ENCODE results near the gene ANKDD1B. TPM values are rescaled to one million over a fixed set of nuclear protein-coding genes. Genes with fewer than 3 reads are reported as not detected.

The ANKDD1B gene
- total and polyA plus RNA-seq, 4 donors: 1.3 to 9.4 (median 5.9) TPM

GRCh38 chr5:75584641-75585040, 26.6 kb upstream of the ANKDD1B start:
- H3K9me3 ChIP-seq (ENCODE audit: control insufficient read depth in 4 of 4, insufficient read depth in 3 of 4, low read length in 3 of 4): no peaks in the 10 kb centered on the region
- 84 to 91% methylated on average over 2 of the region's 2 CpGs for WGBS, 2 donors
- peaks cover 0 to 13% (median 4%) of the 10 kb centered on the region in 4 donors for H3K36me3 ChIP-seq (ENCODE audit: control insufficient read depth in 4 of 4, insufficient read depth in 4 of 4, low read length in 4 of 4)
- DNase-seq (no peak), ATAC-seq (ENCODE audit: insufficient read depth, low FRiP score) (no peak)
- H3K4me3 ChIP-seq: no peak overlapping the region
- H3K27me3 ChIP-seq (ENCODE audit: control insufficient read depth in 3 of 3, insufficient read depth in 3 of 3, low read length in 2 of 3): no peaks in the 10 kb centered on the region
- no peaks in the 10 kb centered on the region for H3K4me1 ChIP-seq (ENCODE audit: control insufficient read depth in 5 of 5, insufficient read depth in 5 of 5, low read length in 5 of 5)
- no peak overlapping the region for H3K27ac ChIP-seq (ENCODE audit: low read depth in 1 of 2, low read length in 1 of 2)
- no peak overlapping the region for H3K9ac ChIP-seq (ENCODE audit: insufficient read depth in 1 of 2, low read length in 2 of 2)
- TF ChIP-seq, protein P1, sequence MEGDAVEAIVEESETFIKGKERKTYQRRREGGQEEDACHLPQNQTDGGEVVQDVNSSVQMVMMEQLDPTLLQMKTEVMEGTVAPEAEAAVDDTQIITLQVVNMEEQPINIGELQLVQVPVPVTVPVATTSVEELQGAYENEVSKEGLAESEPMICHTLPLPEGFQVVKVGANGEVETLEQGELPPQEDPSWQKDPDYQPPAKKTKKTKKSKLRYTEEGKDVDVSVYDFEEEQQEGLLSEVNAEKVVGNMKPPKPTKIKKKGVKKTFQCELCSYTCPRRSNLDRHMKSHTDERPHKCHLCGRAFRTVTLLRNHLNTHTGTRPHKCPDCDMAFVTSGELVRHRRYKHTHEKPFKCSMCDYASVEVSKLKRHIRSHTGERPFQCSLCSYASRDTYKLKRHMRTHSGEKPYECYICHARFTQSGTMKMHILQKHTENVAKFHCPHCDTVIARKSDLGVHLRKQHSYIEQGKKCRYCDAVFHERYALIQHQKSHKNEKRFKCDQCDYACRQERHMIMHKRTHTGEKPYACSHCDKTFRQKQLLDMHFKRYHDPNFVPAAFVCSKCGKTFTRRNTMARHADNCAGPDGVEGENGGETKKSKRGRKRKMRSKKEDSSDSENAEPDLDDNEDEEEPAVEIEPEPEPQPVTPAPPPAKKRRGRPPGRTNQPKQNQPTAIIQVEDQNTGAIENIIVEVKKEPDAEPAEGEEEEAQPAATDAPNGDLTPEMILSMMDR (IDR thresholded peaks at IDR 0.05; ENCODE audit: control extremely low read depth, extremely low read depth): no peak

GRCh38 chr5:75588666-75589065, 22.6 kb upstream of the ANKDD1B start:
- no peak overlapping the region for H3K27ac ChIP-seq (ENCODE audit: low read depth in 1 of 2, low read length in 1 of 2)
- no peak overlapping the region for H3K4me3 ChIP-seq
- TF ChIP-seq, protein P1 (IDR thresholded peaks at IDR 0.05; ENCODE audit: control extremely low read depth, extremely low read depth): no peak
- WGBS, 2 donors: 84 to 98% methylated on average over 3 of the region's 3 CpGs
- no peak overlapping the region for H3K9ac ChIP-seq (ENCODE audit: insufficient read depth in 1 of 2, low read length in 2 of 2)
- H3K4me1 ChIP-seq (ENCODE audit: control insufficient read depth in 5 of 5, insufficient read depth in 5 of 5, low read length in 5 of 5): peaks cover 0 to 1% (median 0%) of the 10 kb centered on the region in 5 donors
- DNase-seq (no peak), ATAC-seq (ENCODE audit: insufficient read depth, low FRiP score) (no peak)
- peaks cover 4 to 10% (median 7%) of the 10 kb centered on the region in 4 donors for H3K36me3 ChIP-seq (ENCODE audit: control insufficient read depth in 4 of 4, insufficient read depth in 4 of 4, low read length in 4 of 4)
- H3K9me3 ChIP-seq (ENCODE audit: control insufficient read depth in 4 of 4, insufficient read depth in 3 of 4, low read length in 3 of 4): no peaks in the 10 kb centered on the region
- H3K27me3 ChIP-seq (ENCODE audit: control insufficient read depth in 3 of 3, insufficient read depth in 3 of 3, low read length in 2 of 3): no peaks in the 10 kb centered on the region

DNA sequence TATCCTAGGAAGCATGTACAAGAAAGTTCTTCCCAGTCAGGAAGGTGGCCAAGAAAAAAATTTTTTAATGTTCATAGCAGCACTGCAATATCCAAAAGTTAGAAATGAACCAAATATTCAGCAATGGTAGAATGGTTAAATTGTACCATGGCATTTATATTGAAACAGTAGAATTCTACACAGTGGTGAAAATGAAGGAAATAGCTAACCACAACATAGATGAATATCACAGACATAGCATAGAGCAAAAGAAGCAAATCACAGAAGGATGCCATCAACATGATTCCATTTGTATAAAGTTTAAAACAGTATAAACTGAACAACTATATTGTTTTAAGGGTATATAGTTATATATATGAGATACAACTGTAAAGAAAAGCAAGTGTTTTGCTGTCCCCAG, 10.7 kb upstream of the ANKDD1B start:
- H3K9ac ChIP-seq (ENCODE audit: insufficient read depth in 1 of 2, low read length in 2 of 2): no peak overlapping the region
- no peak overlapping the region for H3K27ac ChIP-seq (ENCODE audit: low read depth in 1 of 2, low read length in 1 of 2)
- H3K9me3 ChIP-seq (ENCODE audit: control insufficient read depth in 4 of 4, insufficient read depth in 3 of 4, low read length in 3 of 4): peaks cover 0 to 2% (median 0%) of the 10 kb centered on the region in 4 donors
- DNase-seq (no peak), ATAC-seq (ENCODE audit: insufficient read depth, low FRiP score) (no peak)
- no peaks in the 10 kb centered on the region for H3K27me3 ChIP-seq (ENCODE audit: control insufficient read depth in 3 of 3, insufficient read depth in 3 of 3, low read length in 2 of 3)
- TF ChIP-seq, protein P1 (IDR thresholded peaks at IDR 0.05; ENCODE audit: control extremely low read depth, extremely low read depth): no peak
- peaks cover 0 to 9% (median 4%) of the 10 kb centered on the region in 4 donors for H3K36me3 ChIP-seq (ENCODE audit: control insufficient read depth in 4 of 4, insufficient read depth in 4 of 4, low read length in 4 of 4)
- H3K4me1 ChIP-seq (ENCODE audit: control insufficient read depth in 5 of 5, insufficient read depth in 5 of 5, low read length in 5 of 5): peaks cover 0 to 20% (median 5%) of the 10 kb centered on the region in 5 donors
- no peak overlapping the region for H3K4me3 ChIP-seq

GRCh38 chr5:75601567-75601966, 9.7 kb upstream of the ANKDD1B start:
- H3K4me1 ChIP-seq (ENCODE audit: control insufficient read depth in 5 of 5, insufficient read depth in 5 of 5, low read length in 5 of 5): peaks cover 0 to 20% (median 5%) of the 10 kb centered on the region in 5 donors
- 89 to 100% methylated on average over 1 of the region's 1 CpG for WGBS, 2 donors
- H3K9ac ChIP-seq (ENCODE audit: insufficient read depth in 1 of 2, low read length in 2 of 2): no peak overlapping the region
- DNase-seq: no peak
- H3K27ac ChIP-seq (ENCODE audit: low read depth in 1 of 2, low read length in 1 of 2): no peak overlapping the region
- no peak overlapping the region for H3K4me3 ChIP-seq
- TF ChIP-seq, protein P1 (IDR thresholded peaks at IDR 0.05; ENCODE audit: control extremely low read depth, extremely low read depth): no peak
- ATAC-seq (ENCODE audit: insufficient read depth, low FRiP score): no peak
- peaks cover 0 to 2% (median 0%) of the 10 kb centered on the region in 4 donors for H3K9me3 ChIP-seq (ENCODE audit: control insufficient read depth in 4 of 4, insufficient read depth in 3 of 4, low read length in 3 of 4)
- peaks cover 0 to 6% (median 3%) of the 10 kb centered on the region in 4 donors for H3K36me3 ChIP-seq (ENCODE audit: control insufficient read depth in 4 of 4, insufficient read depth in 4 of 4, low read length in 4 of 4)
- H3K27me3 ChIP-seq (ENCODE audit: control insufficient read depth in 3 of 3, insufficient read depth in 3 of 3, low read length in 2 of 3): no peaks in the 10 kb centered on the region
